Stimulated activated naive CD8-positive, alpha-beta T cell treated with anti-CD3 and anti-CD28 coated beads, Interleukin-15, amount 100 ng/mL, for 72 hours (primary cell): ENCODE measurements around the gene TTLL11.
"Not testable (repeated sequence)": the region's sequence is repeated elsewhere in the genome, so short reads cannot be mapped to it uniquely, and the experiment has no call there.

ENCODE experiments used
- ATAC-seq: fragments of 150-1000 bp; cut with Tn5 transposase; 2 replicates; pipeline ENCODE4 v1.10.0; 2021; ENCODE audit warnings: mild to moderate bottlenecking, moderate library complexity
- DNase-seq, 2 donors: peaks; one replicate each; pipeline ENCODE4 v3.0.0; 2021 to 2022
- H3K27ac Mint-ChIP-seq, 2 donors: one replicate each; pipeline ENCODE4 v1.8.0; 2022; ENCODE audit warnings: mild to moderate bottlenecking in 2 of 2, mixed read lengths in 2 of 2, moderate library complexity in 2 of 2
- H3K27me3 Mint-ChIP-seq: one replicate; pipeline ENCODE4 v1.8.0; 2022; ENCODE audit warnings: mixed read lengths
- H3K4me1 Mint-ChIP-seq: one replicate; pipeline ENCODE4 v1.8.0; 2022; ENCODE audit warnings: mild to moderate bottlenecking, mixed read lengths
- H3K4me3 Mint-ChIP-seq, 2 donors: one replicate each; pipeline ENCODE4 v1.8.0; 2022; ENCODE audit warnings: mild to moderate bottlenecking in 2 of 2, mixed read lengths in 2 of 2, moderate library complexity in 1 of 2
- H3K9me3 Mint-ChIP-seq, 2 donors: one replicate each; pipeline ENCODE4 v1.8.0; 2022; ENCODE audit warnings: mixed read lengths in 2 of 2

The TTLL11 gene

GRCh38 chr9:121997791-121998190 is 95.3 kb downstream of the TTLL11 start:
- Mint-ChIP-seq H3K27me3 (no peaks in the 10 kb centered on the region), H3K27ac (no peak overlapping the region), H3K9me3 (no peaks in the 10 kb centered on the region), H3K4me3 (no peak overlapping the region), H3K4me1 (peaks cover 7% of the 10 kb centered on the region)
- no peak for ATAC-seq
- no peak for DNase-seq

GRCh38 chr9:121996783-121997182 is 96.3 kb downstream of the TTLL11 start:
- H3K9me3 Mint-ChIP-seq: no peaks in the 10 kb centered on the region

DNA sequence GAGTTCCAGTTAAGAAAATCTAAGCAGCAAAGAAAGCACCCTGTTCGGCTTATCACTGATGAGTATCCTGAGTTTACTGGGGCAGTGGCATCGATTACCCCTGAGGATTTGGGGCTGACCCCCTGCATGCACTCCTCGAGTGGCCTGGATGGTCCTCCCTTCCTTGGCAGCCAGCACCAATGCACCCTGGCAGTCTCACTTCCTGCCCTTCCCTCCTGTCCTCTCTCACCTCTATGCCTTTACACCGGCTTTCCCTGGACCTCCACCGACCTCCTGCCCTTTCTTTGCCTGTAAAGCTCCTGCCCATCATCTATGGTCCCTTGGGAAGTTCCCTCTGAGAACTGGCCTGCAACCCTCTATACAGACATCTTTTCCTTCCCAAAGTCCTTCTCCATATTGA is 97.1 kb downstream of the TTLL11 start:
- ATAC-seq: no peak
- DNase-seq: no peak
- no peaks in the 10 kb centered on the region for H3K9me3 Mint-ChIP-seq
- H3K27me3 Mint-ChIP-seq: no peaks in the 10 kb centered on the region
- H3K27ac Mint-ChIP-seq: no peak overlapping the region
- H3K4me3 Mint-ChIP-seq: no peak overlapping the region
- peaks cover 7% of the 10 kb centered on the region for H3K4me1 Mint-ChIP-seq

More at GRCh38 chr9:121996783-121997182, 96.3 kb downstream of the TTLL11 start:
- ATAC-seq (no peak), DNase-seq (no peak)
- Mint-ChIP-seq H3K4me1 (peaks cover 7% of the 10 kb centered on the region), H3K27ac (no peak overlapping the region), H3K4me3 (no peak overlapping the region), H3K27me3 (no peaks in the 10 kb centered on the region)

DNA sequence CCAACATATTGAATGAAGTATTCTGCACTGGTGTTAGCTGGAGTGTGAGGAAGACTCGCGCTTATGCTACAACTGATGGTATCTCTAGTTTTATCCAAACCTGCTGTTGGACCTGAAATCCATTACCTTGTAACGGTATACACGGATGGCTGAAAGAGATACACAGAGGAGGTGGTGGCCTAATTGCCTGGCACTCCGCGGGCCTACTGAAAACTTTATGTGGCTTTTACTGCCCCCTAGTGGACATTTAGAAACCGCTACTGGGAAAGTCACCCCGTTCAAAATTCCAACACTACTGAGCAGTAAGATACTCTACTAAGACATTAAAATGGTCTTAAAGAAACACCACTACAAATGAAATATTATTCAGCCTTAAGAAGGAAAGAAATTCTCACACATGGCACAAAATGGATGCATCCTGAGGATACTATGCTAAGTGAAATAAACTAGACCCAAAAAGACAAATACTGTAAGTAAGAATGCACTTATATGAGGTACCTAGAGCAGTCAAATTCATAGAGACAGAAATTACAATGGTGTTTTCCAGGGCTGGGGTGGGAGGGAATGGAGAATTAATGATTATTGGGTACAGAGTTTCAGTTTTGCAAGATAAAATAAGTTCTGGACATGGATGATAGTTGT is 100.4 kb downstream of the TTLL11 start:
- no peak overlapping the region for H3K27ac Mint-ChIP-seq
- H3K4me3 Mint-ChIP-seq: no peak overlapping the region
- H3K4me1 Mint-ChIP-seq: no peaks in the 10 kb centered on the region
- ATAC-seq (peak; percentile 74), DNase-seq (peak; percentile 39 to 44)
- no peaks in the 10 kb centered on the region for H3K9me3 Mint-ChIP-seq
- H3K27me3 Mint-ChIP-seq: no peaks in the 10 kb centered on the region

- no peaks in the 10 kb centered on the region for H3K27me3 Mint-ChIP-seq
- H3K27ac Mint-ChIP-seq: no peak overlapping the region
- no peak for DNase-seq
- no peak overlapping the region for H3K4me3 Mint-ChIP-seq
- no peaks in the 10 kb centered on the region for H3K4me1 Mint-ChIP-seq
- no peaks in the 10 kb centered on the region for H3K9me3 Mint-ChIP-seq
- ATAC-seq: no peak
Measured at GRCh38 chr9:121991307-121991661, 101.8 kb downstream of the TTLL11 start.

GRCh38 chr9:121990600-121991306 is 102.4 kb downstream of the TTLL11 start:
- no peak overlapping the region for H3K4me3 Mint-ChIP-seq
- no peak overlapping the region for H3K27ac Mint-ChIP-seq
- no peaks in the 10 kb centered on the region for H3K9me3 Mint-ChIP-seq
- DNase-seq: no peak
- H3K27me3 Mint-ChIP-seq: no peaks in the 10 kb centered on the region
- no peaks in the 10 kb centered on the region for H3K4me1 Mint-ChIP-seq
- ATAC-seq: no peak

GRCh38 chr9:121989010-121989409 is 104.1 kb downstream of the TTLL11 start:
- no peaks in the 10 kb centered on the region for H3K4me1 Mint-ChIP-seq
- ATAC-seq: no peak
- H3K4me3 Mint-ChIP-seq: no peak overlapping the region
- no peak for DNase-seq
- H3K27me3 Mint-ChIP-seq: no peaks in the 10 kb centered on the region
- H3K9me3 Mint-ChIP-seq: no peaks in the 10 kb centered on the region
- no peak overlapping the region for H3K27ac Mint-ChIP-seq

DNA sequence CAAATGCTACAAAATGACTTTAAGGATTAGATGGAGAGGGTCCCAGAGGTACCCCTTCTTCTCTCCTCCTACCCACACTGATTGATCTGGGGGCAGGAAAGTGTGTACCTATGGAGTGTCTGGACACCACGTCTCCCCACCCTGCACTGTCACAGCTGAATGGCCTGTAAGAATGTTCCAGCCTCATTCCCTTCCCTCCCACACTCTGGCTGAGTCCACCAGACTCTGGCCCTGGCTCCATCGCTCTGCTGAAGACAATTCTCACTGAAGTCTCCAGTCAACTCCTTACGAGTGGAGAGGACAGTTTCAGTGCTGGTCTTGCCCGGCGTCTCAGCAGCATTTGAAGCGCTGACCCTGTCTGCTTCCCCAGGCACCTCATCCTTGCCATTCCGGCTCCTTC is 105.8 kb downstream of the TTLL11 start:
- Mint-ChIP-seq H3K4me1 (no peaks in the 10 kb centered on the region), H3K27me3 (no peaks in the 10 kb centered on the region), H3K27ac (no peak overlapping the region), H3K9me3 (peaks cover 6 to 8% of the 10 kb centered on the region in 2 donors), H3K4me3 (no peak overlapping the region)
- ATAC-seq (no peak), DNase-seq (no peak)

- ATAC-seq (no peak), DNase-seq (no peak)
- no peak overlapping the region for H3K4me3 Mint-ChIP-seq
- H3K27ac Mint-ChIP-seq: peak overlapping the region in 1 of 2 donors; percentile 8
- peaks cover 16 to 20% of the 10 kb centered on the region in 2 donors for H3K9me3 Mint-ChIP-seq
- no peaks in the 10 kb centered on the region for H3K27me3 Mint-ChIP-seq
- no peaks in the 10 kb centered on the region for H3K4me1 Mint-ChIP-seq
Measured at GRCh38 chr9:121985792-121986494, 107.2 kb downstream of the TTLL11 start.

- Mint-ChIP-seq H3K4me1 (no peaks in the 10 kb centered on the region), H3K4me3 (no peak overlapping the region), H3K27ac (no peak overlapping the region), H3K27me3 (no peaks in the 10 kb centered on the region), H3K9me3 (peaks cover 20 to 25% of the 10 kb centered on the region in 2 donors)
- ATAC-seq: no peak
- DNase-seq: no peak
Measured at GRCh38 chr9:121984726-121985402, 108.2 kb downstream of the TTLL11 start.

GRCh38 chr9:121983736-121984135 is 109.4 kb downstream of the TTLL11 start:
- Mint-ChIP-seq H3K27ac (peak overlapping the region; percentile 54 to 68), H3K27me3 (no peaks in the 10 kb centered on the region), H3K4me3 (no peak overlapping the region), H3K9me3 (peaks cover 20 to 25% of the 10 kb centered on the region in 2 donors), H3K4me1 (no peaks in the 10 kb centered on the region)
- DNase-seq (no peak), ATAC-seq (no peak)

GRCh38 chr9:121981118-121981883 is 111.8 kb downstream of the TTLL11 start:
- DNase-seq (no peak), ATAC-seq (no peak)
- H3K27me3 Mint-ChIP-seq: no peaks in the 10 kb centered on the region
- no peaks in the 10 kb centered on the region for H3K4me1 Mint-ChIP-seq
- H3K27ac Mint-ChIP-seq: no peak overlapping the region
- no peak overlapping the region for H3K4me3 Mint-ChIP-seq
- H3K9me3 Mint-ChIP-seq: peaks cover 20 to 25% of the 10 kb centered on the region in 2 donors

- H3K27ac Mint-ChIP-seq, ATAC-seq, H3K4me3 Mint-ChIP-seq, H3K4me1 Mint-ChIP-seq, H3K27me3 Mint-ChIP-seq, DNase-seq: not testable (repeated sequence)
- peaks cover 20 to 25% of the 10 kb centered on the region in 2 donors for H3K9me3 Mint-ChIP-seq
Measured at GRCh38 chr9:121980665-121981064, 112.4 kb downstream of the TTLL11 start.

DNA sequence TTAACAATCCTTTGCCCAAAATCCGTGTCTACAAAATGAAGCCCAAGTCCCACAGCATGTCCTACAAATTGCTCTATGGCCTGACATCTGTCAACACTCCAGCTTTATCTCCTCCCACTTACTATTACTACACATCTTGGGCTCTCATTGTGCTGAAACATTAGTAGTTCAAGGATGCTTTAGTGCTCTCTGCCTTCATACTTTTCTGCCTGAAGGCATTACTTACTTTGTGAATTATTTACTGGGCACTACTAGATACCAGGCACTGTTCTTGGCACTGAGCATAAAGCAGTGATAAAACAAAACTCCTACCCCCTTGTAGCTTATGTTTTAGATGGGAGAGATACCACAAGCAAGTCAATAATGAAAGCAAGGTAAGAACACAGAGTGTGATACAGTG is 113.4 kb downstream of the TTLL11 start:
- H3K4me1 Mint-ChIP-seq: no peaks in the 10 kb centered on the region
- H3K27ac Mint-ChIP-seq: no peak overlapping the region
- ATAC-seq (no peak), DNase-seq (no peak)
- H3K27me3 Mint-ChIP-seq: no peaks in the 10 kb centered on the region
- H3K4me3 Mint-ChIP-seq: no peak overlapping the region
- H3K9me3 Mint-ChIP-seq: peaks cover 20 to 25% of the 10 kb centered on the region in 2 donors

DNA sequence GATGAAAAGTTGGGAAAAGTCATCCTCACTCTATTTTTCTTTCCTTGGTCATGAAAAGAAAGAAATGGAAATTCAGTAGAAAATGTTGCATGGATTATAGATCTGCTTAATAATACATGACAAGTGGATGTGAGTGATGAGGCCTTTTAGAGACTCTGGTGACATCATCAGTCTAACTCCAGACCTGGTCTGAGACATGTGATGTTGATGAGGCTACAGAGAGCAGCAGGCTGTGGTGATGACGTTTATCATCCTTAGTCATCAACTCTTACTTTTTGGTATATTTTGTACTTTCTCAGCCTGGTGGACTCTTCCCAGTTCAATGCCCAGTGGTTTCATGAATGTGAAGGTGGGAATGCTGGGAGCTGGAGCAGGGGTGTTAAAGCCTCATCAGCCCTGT is 116.4 kb downstream of the TTLL11 start:
- DNase-seq: no peak
- no peak overlapping the region for H3K4me3 Mint-ChIP-seq
- no peaks in the 10 kb centered on the region for H3K4me1 Mint-ChIP-seq
- H3K27ac Mint-ChIP-seq: no peak overlapping the region
- H3K9me3 Mint-ChIP-seq: peaks cover 9 to 11% of the 10 kb centered on the region in 2 donors
- H3K27me3 Mint-ChIP-seq: no peaks in the 10 kb centered on the region
- ATAC-seq: peak; percentile 64
